H9 (cell line): ENCODE measurements around the gene ARHGAP27. TPM values are rescaled to one million over a fixed set of nuclear protein-coding genes. Genes with fewer than 3 reads are reported as not detected.

Experiments used
- DNase-seq: peaks from one replicate; pipeline ENCODE4 v3.0.0-alpha.2; 2017
- H2AFZ ChIP-seq: one replicate; pipeline ENCODE4 v1.6.1; 2013; ENCODE audit warnings: mild to moderate bottlenecking, low read length, control low read depth, moderate library complexity
- H2AK5ac ChIP-seq: 2 replicates; pipeline ENCODE4 v1.6.1; 2013; ENCODE audit warnings: low read length, control low read depth, mixed read lengths; ENCODE audit not compliant: insufficient read length
- H2BK120ac ChIP-seq: one replicate; pipeline ENCODE4 v1.6.1; 2013; ENCODE audit warnings: low read depth, mild to moderate bottlenecking, low read length, control low read depth, inconsistent platforms; ENCODE audit not compliant: poor library complexity, severe bottlenecking
- H2BK12ac ChIP-seq: 2 replicates; pipeline ENCODE4 v1.6.1; 2013; ENCODE audit warnings: low read length, control low read depth, mixed read lengths, low read depth; ENCODE audit not compliant: insufficient read length
- H2BK15ac ChIP-seq: 2 replicates; pipeline ENCODE4 v1.6.1; 2013; ENCODE audit warnings: low read depth, low read length, control low read depth
- H2BK20ac ChIP-seq: one replicate; pipeline ENCODE4 v1.6.1; 2013; ENCODE audit warnings: low read depth, mild to moderate bottlenecking, low read length, control low read depth, inconsistent platforms; ENCODE audit not compliant: poor library complexity, severe bottlenecking
- H2BK5ac ChIP-seq: 2 replicates; pipeline ENCODE4 v1.6.1; 2013; ENCODE audit warnings: low read length, control low read depth, mixed read lengths; ENCODE audit not compliant: insufficient read length
- H3K14ac ChIP-seq: 2 replicates; pipeline ENCODE4 v1.6.1; 2013; ENCODE audit warnings: low read length, control low read depth; ENCODE audit not compliant: insufficient read depth
- H3K18ac ChIP-seq: 2 replicates; pipeline ENCODE4 v1.6.1; 2013; ENCODE audit warnings: low read depth, mild to moderate bottlenecking, mixed read lengths, low read length, control low read depth; ENCODE audit not compliant: insufficient read length
- H3K23ac ChIP-seq: 2 replicates; pipeline ENCODE4 v1.6.1; 2013; ENCODE audit warnings: low read length, control low read depth, mixed read lengths, low read depth; ENCODE audit not compliant: insufficient read length
- H3K23me2 ChIP-seq: 2 replicates; pipeline ENCODE4 v1.6.1; 2013; ENCODE audit warnings: low read depth, mild to moderate bottlenecking, mixed read lengths, low read length, control low read depth; ENCODE audit not compliant: insufficient read length, poor library complexity, severe bottlenecking
- H3K27ac ChIP-seq: 2 replicates; pipeline ENCODE4 v1.5.1; 2013; ENCODE audit warnings: low read length, control low read depth, mixed read lengths, low read depth; ENCODE audit not compliant: insufficient read length
- H3K27me3 ChIP-seq: 2 replicates; pipeline ENCODE4 v1.6.1; 2013; ENCODE audit warnings: low read length, control low read depth, inconsistent platforms; ENCODE audit not compliant: insufficient read depth
- H3K4ac ChIP-seq: 2 replicates; pipeline ENCODE4 v1.6.1; 2013; ENCODE audit warnings: low read depth, mild to moderate bottlenecking, control low read depth, inconsistent platforms, low read length, moderate library complexity
- H3K4me1 ChIP-seq: 2 replicates; pipeline ENCODE4 v1.6.1; 2013; ENCODE audit warnings: low read length, control low read depth, inconsistent platforms; ENCODE audit not compliant: insufficient read depth
- H3K4me2 ChIP-seq: 2 replicates; pipeline ENCODE4 v1.6.1; 2013; ENCODE audit warnings: low read length, control low read depth, mixed read lengths; ENCODE audit not compliant: insufficient read length, insufficient read depth
- H3K56ac ChIP-seq: 2 replicates; pipeline ENCODE4 v1.6.1; 2013; ENCODE audit warnings: low read depth, mild to moderate bottlenecking, mixed read lengths, low read length, control low read depth; ENCODE audit not compliant: insufficient read length
- H3K79me1 ChIP-seq: 2 replicates; pipeline ENCODE4 v1.6.1; 2013; ENCODE audit warnings: low read depth, mild to moderate bottlenecking, moderate library complexity, low read length, control low read depth, inconsistent platforms; ENCODE audit not compliant: insufficient read depth, poor library complexity, severe bottlenecking
- H3K79me2 ChIP-seq: 2 replicates; pipeline ENCODE4 v1.6.1; 2013; ENCODE audit warnings: low read length, control low read depth, inconsistent platforms; ENCODE audit not compliant: insufficient read depth
- H3K9ac ChIP-seq: 2 replicates; pipeline ENCODE4 v1.6.1; 2013; ENCODE audit warnings: low read length, control low read depth, mixed read lengths; ENCODE audit not compliant: insufficient read length; ENCODE audit errors: extremely low read depth
- H3K9me3 ChIP-seq: one replicate; pipeline ENCODE4 v1.6.1; 2013; ENCODE audit warnings: low read depth, low read length, inconsistent platforms; ENCODE audit not compliant: control insufficient read depth
- H3T11ph ChIP-seq: one replicate; pipeline ENCODE4 v1.6.1; 2013; ENCODE audit warnings: mild to moderate bottlenecking, low read length, control low read depth, inconsistent platforms
- H4K20me1 ChIP-seq: one replicate; pipeline ENCODE4 v1.6.1; 2013; ENCODE audit not compliant: control insufficient read depth, insufficient read length, insufficient read depth
- H4K5ac ChIP-seq: 2 replicates; pipeline ENCODE4 v1.6.1; 2013; ENCODE audit warnings: low read depth, mild to moderate bottlenecking, mixed read lengths, low read length, control low read depth; ENCODE audit not compliant: insufficient read length
- H4K8ac ChIP-seq: replicated peaks from 2 replicates; pipeline ENCODE4 v1.6.1; 2013; ENCODE audit warnings: low read length, control low read depth, mixed read lengths, low read depth; ENCODE audit not compliant: insufficient read length
- H4K91ac ChIP-seq: 2 replicates; pipeline ENCODE4 v1.6.1; 2013; ENCODE audit warnings: low read depth, mild to moderate bottlenecking, moderate library complexity, mixed read lengths, low read length, control low read depth; ENCODE audit not compliant: insufficient read length
- H3K27ac Mint-ChIP-seq, 3 experiments: 2 replicates in 2 of 3; 3 replicates in 1 of 3; pipeline ENCODE4 v1.8.0; 2020 to 2021; ENCODE audit warnings: mixed read lengths in 3 of 3, mild to moderate bottlenecking in 1 of 3, moderate library complexity in 1 of 3
- H3K27me3 Mint-ChIP-seq: 2 replicates; pipeline ENCODE4 v1.8.0; 2021; ENCODE audit warnings: low read depth, mild to moderate bottlenecking, moderate library complexity, mixed read lengths
- H3K36me3 Mint-ChIP-seq, 3 experiments: 2 replicates in 2 of 3; 3 replicates in 1 of 3; pipeline ENCODE4 v1.8.0; 2020 to 2021; ENCODE audit warnings: low read depth in 3 of 3, mixed read lengths in 3 of 3; ENCODE audit not compliant: insufficient read depth in 1 of 3
- H3K4me1 Mint-ChIP-seq, 2 experiments: 2 replicates each; pipeline ENCODE4 v1.8.0; 2020; ENCODE audit warnings: mixed read lengths in 2 of 2
- H3K4me3 Mint-ChIP-seq, 2 experiments: 2 replicates in 1 of 2; 3 replicates in 1 of 2; pipeline ENCODE4 v1.8.0; 2020 to 2021; ENCODE audit warnings: mild to moderate bottlenecking in 2 of 2, mixed read lengths in 2 of 2, moderate library complexity in 1 of 2
- H3K9me3 Mint-ChIP-seq, 2 experiments: 2 replicates in 1 of 2; 3 replicates in 1 of 2; pipeline ENCODE4 v1.8.0; 2020; ENCODE audit warnings: mild to moderate bottlenecking in 2 of 2, mixed read lengths in 2 of 2, moderate library complexity in 1 of 2
- WGBS: extraction: QIAGEN DNeasy Blood & Tissue Kit; methylation state at CpG from one replicate; pipeline ENCODE4 v1.1.7; 2013; ENCODE audit warnings: missing lambda C conversion rate, low lambda C conversion rate, mixed read lengths; ENCODE audit not compliant: insufficient read length; ENCODE audit errors: extremely low coverage; 5-methylcytosine and 5-hydroxymethylcytosine counted together
- total RNA-seq: library from RNA; stranded (reverse); gene quantifications from 2 replicates; pipeline ENCODE4 v1.2.1, GENCODE V29; 2021
- TF ChIP-seq, protein P1 (sequence below): fragments of 200-600 bp; sonication (generic); conservative IDR thresholded peaks from 3 replicates; pipeline ENCODE4 v1.8.0; 2021; ENCODE audit warnings: antibody characterized with exemption, mild to moderate bottlenecking

The ARHGAP27 gene
- total RNA-seq, 1 experiment from 2014 or later: 9.9 TPM

DNA sequence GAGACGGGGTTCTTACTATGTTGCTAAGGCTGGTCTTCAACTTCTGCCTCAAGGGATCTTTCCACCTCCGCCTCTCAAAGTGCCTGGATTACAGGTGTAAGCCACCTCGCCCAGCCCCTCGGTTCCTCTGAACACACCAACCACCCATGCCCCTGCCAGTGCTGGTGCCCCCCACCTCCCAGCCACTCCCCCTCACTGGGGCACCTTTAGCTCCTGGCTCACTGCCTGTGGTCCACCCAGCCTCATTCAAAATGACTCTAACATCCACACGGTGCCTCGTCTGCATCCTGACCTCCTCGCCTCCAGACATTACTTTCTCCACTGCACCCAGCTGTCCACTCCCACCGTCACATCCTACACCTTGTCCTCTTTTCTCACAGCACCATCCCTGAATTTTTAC, 55.3 kb downstream of the ARHGAP27 start:
- H3K4ac ChIP-seq: no peak overlapping the region
- no CpG with 5 or more reads among the region's 8 CpGs for WGBS
- no peak overlapping the region for H4K8ac ChIP-seq
- no peaks in the 10 kb centered on the region for H3K79me1 ChIP-seq
- no peaks in the 10 kb centered on the region for H4K20me1 ChIP-seq
- no peak overlapping the region for H3K9ac ChIP-seq
- Mint-ChIP-seq H3K27ac (no peak overlapping the region), H3K9me3 (no peaks in the 10 kb centered on the region), H3K36me3 (no peaks in the 10 kb centered on the region), H3K4me3 (peak overlapping the region in 1 of 2 experiments; percentile 25; a peak in 1 of 5 replicates), H3K4me1 (peaks cover 34 to 39% of the 10 kb centered on the region in 2 experiments), H3K27me3 (peaks cover 9% of the 10 kb centered on the region)
- H3K56ac ChIP-seq: no peak overlapping the region
- DNase-seq: no peak
- H3K14ac ChIP-seq: no peak overlapping the region
- no peak overlapping the region for H4K91ac ChIP-seq
- H3K4me1 ChIP-seq: peaks cover 12% of the 10 kb centered on the region; the same call in 1 of the 2 replicates
- H3K23ac ChIP-seq: no peak overlapping the region
- H3K4me2 ChIP-seq: no peak overlapping the region
- H4K5ac ChIP-seq: no peak overlapping the region
- H3K18ac ChIP-seq: no peak overlapping the region
- H3K79me2 ChIP-seq: no peaks in the 10 kb centered on the region
- H3K23me2 ChIP-seq: no peaks in the 10 kb centered on the region
- no peaks in the 10 kb centered on the region for H3K27me3 ChIP-seq
- no peak overlapping the region for H3T11ph ChIP-seq
- no peak overlapping the region for H2AFZ ChIP-seq
- H3K27ac ChIP-seq: no peak overlapping the region
- H3K9me3 ChIP-seq: no peaks in the 10 kb centered on the region
- H2BK12ac ChIP-seq: no peak overlapping the region
- TF ChIP-seq, protein P1, sequence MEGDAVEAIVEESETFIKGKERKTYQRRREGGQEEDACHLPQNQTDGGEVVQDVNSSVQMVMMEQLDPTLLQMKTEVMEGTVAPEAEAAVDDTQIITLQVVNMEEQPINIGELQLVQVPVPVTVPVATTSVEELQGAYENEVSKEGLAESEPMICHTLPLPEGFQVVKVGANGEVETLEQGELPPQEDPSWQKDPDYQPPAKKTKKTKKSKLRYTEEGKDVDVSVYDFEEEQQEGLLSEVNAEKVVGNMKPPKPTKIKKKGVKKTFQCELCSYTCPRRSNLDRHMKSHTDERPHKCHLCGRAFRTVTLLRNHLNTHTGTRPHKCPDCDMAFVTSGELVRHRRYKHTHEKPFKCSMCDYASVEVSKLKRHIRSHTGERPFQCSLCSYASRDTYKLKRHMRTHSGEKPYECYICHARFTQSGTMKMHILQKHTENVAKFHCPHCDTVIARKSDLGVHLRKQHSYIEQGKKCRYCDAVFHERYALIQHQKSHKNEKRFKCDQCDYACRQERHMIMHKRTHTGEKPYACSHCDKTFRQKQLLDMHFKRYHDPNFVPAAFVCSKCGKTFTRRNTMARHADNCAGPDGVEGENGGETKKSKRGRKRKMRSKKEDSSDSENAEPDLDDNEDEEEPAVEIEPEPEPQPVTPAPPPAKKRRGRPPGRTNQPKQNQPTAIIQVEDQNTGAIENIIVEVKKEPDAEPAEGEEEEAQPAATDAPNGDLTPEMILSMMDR: no peak
- no peak overlapping the region for H2BK120ac ChIP-seq
- no peak overlapping the region for H2AK5ac ChIP-seq
- H2BK20ac ChIP-seq: no peak overlapping the region
- no peak overlapping the region for H2BK5ac ChIP-seq
- no peak overlapping the region for H2BK15ac ChIP-seq
